Caco-2 (cell line): ENCODE data around the gene ZNF518B. TPM values are rescaled to one million over a fixed set of nuclear protein-coding genes. Genes with fewer than 3 reads are reported as not detected.

Source experiments
- BruUV-seq: library from RNA; stranded (reverse); fragments of 400-500 nt; replicated peaks from 2 replicates; lab custom pipeline; 2021; lab: Mats Ljungman, UMichigan
- CTCF ChIA-PET: fragments of 300-600 bp; sonication (Branson Sonifier 250); formaldehyde crosslinking; loops from one replicate; lab custom pipeline; 2022; ENCODE audit warnings: antibody characterized with exemption; lab: Charles Lee
- POLR2A ChIA-PET: fragments of 300-600 bp; sonication (Branson Sonifier 250); formaldehyde crosslinking; loops from one replicate; lab custom pipeline; 2022; ENCODE audit warnings: antibody characterized with exemption; lab: Charles Lee
- DNase-seq, 2 experiments: peaks; one replicate each; pipeline versions ENCODE4 v3.0.0 to v3.0.0-alpha.2; 2020 to 2022
- H3K27me3 ChIP-seq: replicated peaks from 2 replicates; pipeline ENCODE4 v1.6.0; 2011; ENCODE audit warnings: low read length; ENCODE audit not compliant: control insufficient read depth, insufficient read depth
- H3K36me3 ChIP-seq: 2 replicates; pipeline ENCODE4 v1.5.1; 2011; ENCODE audit warnings: low read length; ENCODE audit not compliant: control insufficient read depth, insufficient read depth
- H3K4me1 ChIP-seq: fragments of 250-450 bp; sonication (Bioruptor Pico); 2 replicates; pipeline ENCODE4 v1.5.1; 2020; ENCODE audit warnings: mild to moderate bottlenecking
- H3K4me3 ChIP-seq: 2 replicates; pipeline ENCODE4 v1.5.1; 2011; ENCODE audit warnings: low read depth, mild to moderate bottlenecking, control low read depth, low read length
- H3K9me3 ChIP-seq: fragments of 250-450 bp; sonication (Bioruptor Pico); 2 replicates; pipeline ENCODE4 v1.5.1; 2020; ENCODE audit warnings: mild to moderate bottlenecking, moderate library complexity
- H3K27ac Mint-ChIP-seq: one replicate; pipeline ENCODE4 v1.8.0; 2022; ENCODE audit warnings: mixed read lengths; ENCODE audit not compliant: unreplicated experiment
- H3K27me3 Mint-ChIP-seq: one replicate; pipeline ENCODE4 v1.8.0; 2022; ENCODE audit warnings: mixed read lengths; ENCODE audit not compliant: insufficient read depth, unreplicated experiment
- H3K36me3 Mint-ChIP-seq: one replicate; pipeline ENCODE4 v1.8.0; 2022; ENCODE audit warnings: mild to moderate bottlenecking, mixed read lengths; ENCODE audit not compliant: insufficient read depth, unreplicated experiment
- H3K4me1 Mint-ChIP-seq: one replicate; pipeline ENCODE4 v1.8.0; 2022; ENCODE audit warnings: low read depth, mixed read lengths; ENCODE audit not compliant: unreplicated experiment
- H3K4me3 Mint-ChIP-seq: one replicate; pipeline ENCODE4 v1.8.0; 2022; ENCODE audit warnings: mild to moderate bottlenecking, moderate library complexity, mixed read lengths; ENCODE audit not compliant: unreplicated experiment
- H3K9me3 Mint-ChIP-seq: one replicate; pipeline ENCODE4 v1.8.0; 2022; ENCODE audit warnings: mixed read lengths; ENCODE audit not compliant: unreplicated experiment
- CTCF ChIP-seq, 2 experiments: fragments of 200-600 bp in 1 of 2; IDR thresholded peaks; 1 replicate in 1 of 2; 2 replicates in 1 of 2; pipeline versions ENCODE4 v1.5.1 to v1.8.0; 2011 to 2022; ENCODE audit warnings: antibody characterized with exemption in 1 of 2, control low read depth in 1 of 2, inconsistent platforms in 1 of 2, low read depth in 1 of 2, low read length in 1 of 2, mild to moderate bottlenecking in 1 of 2, moderate library complexity in 1 of 2; ENCODE audit not compliant: insufficient read depth in 1 of 2, severe bottlenecking in 1 of 2, unreplicated experiment in 1 of 2
- intact Hi-C: fragments of 100-400 bp; cut with micrococcal nuclease; formaldehyde crosslinking; loops from one replicate; pipeline ENCODE4 v1.10.0; 2022; ENCODE audit not compliant: unreplicated experiment
- total RNA-seq: library from RNA; stranded (reverse); gene quantifications from 2 replicates; pipeline ENCODE4 v1.2.3, GENCODE V29; 2022

Gene ZNF518B
- total RNA-seq, 1 experiment from 2014 or later: not detected

GRCh38 chr4:10417740-10418139 is 39.5 kb downstream of the ZNF518B start:
- no peaks in the 10 kb centered on the region for H3K27me3 ChIP-seq
- no peaks in the 10 kb centered on the region for H3K4me1 ChIP-seq
- no peak for TF ChIP-seq CTCF (IDR thresholded peaks at IDR 0.05; ENCODE audit: insufficient read depth in 1 of 2, low read depth in 1 of 2, low read length in 1 of 2, severe bottlenecking in 1 of 2, unreplicated experiment in 1 of 2)
- Mint-ChIP-seq H3K27me3 (no peaks in the 10 kb centered on the region), H3K9me3 (peaks cover 10% of the 10 kb centered on the region), H3K4me3 (no peak overlapping the region), H3K27ac (no peak overlapping the region), H3K4me1 (no peaks in the 10 kb centered on the region), H3K36me3 (peaks cover 5% of the 10 kb centered on the region)
- no TSS peak for BruUV-seq
- DNase-seq: no peak
- intact Hi-C loops: no loop called here
- no peaks in the 10 kb centered on the region for H3K9me3 ChIP-seq
- CTCF ChIA-PET: no interaction called here
- POLR2A ChIA-PET: no interaction called here
- H3K4me3 ChIP-seq: no peak overlapping the region
- H3K36me3 ChIP-seq: no peaks in the 10 kb centered on the region

GRCh38 chr4:10416441-10416840 is 40.8 kb downstream of the ZNF518B start:
- POLR2A ChIA-PET: no interaction called here
- H3K9me3 ChIP-seq: no peaks in the 10 kb centered on the region
- H3K27ac Mint-ChIP-seq: no peak overlapping the region
- DNase-seq: no peak
- H3K4me3 Mint-ChIP-seq: no peak overlapping the region
- no peaks in the 10 kb centered on the region for H3K4me1 Mint-ChIP-seq
- H3K27me3 ChIP-seq: no peaks in the 10 kb centered on the region
- no TSS peak for BruUV-seq
- no peaks in the 10 kb centered on the region for H3K4me1 ChIP-seq
- H3K36me3 Mint-ChIP-seq: no peaks in the 10 kb centered on the region
- H3K27me3 Mint-ChIP-seq: no peaks in the 10 kb centered on the region
- no peak for TF ChIP-seq CTCF (IDR thresholded peaks at IDR 0.05; ENCODE audit: insufficient read depth in 1 of 2, low read depth in 1 of 2, low read length in 1 of 2, severe bottlenecking in 1 of 2, unreplicated experiment in 1 of 2)
- no peaks in the 10 kb centered on the region for H3K36me3 ChIP-seq
- intact Hi-C loops: no loop called here
- CTCF ChIA-PET: no interaction called here
- H3K4me3 ChIP-seq: no peak overlapping the region
- peaks cover 10% of the 10 kb centered on the region for H3K9me3 Mint-ChIP-seq

GRCh38 chr4:10413177-10413576 is 44.0 kb downstream of the ZNF518B start:
- no TSS peak for BruUV-seq
- no peak overlapping the region for H3K4me3 Mint-ChIP-seq
- H3K27me3 Mint-ChIP-seq: no peaks in the 10 kb centered on the region
- no peak overlapping the region for H3K27ac Mint-ChIP-seq
- no peaks in the 10 kb centered on the region for H3K4me1 Mint-ChIP-seq
- H3K36me3 Mint-ChIP-seq: no peaks in the 10 kb centered on the region
- H3K4me1 ChIP-seq: no peaks in the 10 kb centered on the region
- H3K9me3 ChIP-seq: no peaks in the 10 kb centered on the region
- no peaks in the 10 kb centered on the region for H3K36me3 ChIP-seq
- ChIA-PET POLR2A (no interaction called here), CTCF (no interaction called here)
- no peaks in the 10 kb centered on the region for H3K27me3 ChIP-seq
- no peak overlapping the region for H3K4me3 ChIP-seq
- no peak for TF ChIP-seq CTCF (IDR thresholded peaks at IDR 0.05; ENCODE audit: insufficient read depth in 1 of 2, low read depth in 1 of 2, low read length in 1 of 2, severe bottlenecking in 1 of 2, unreplicated experiment in 1 of 2)
- intact Hi-C loops: no loop called here
- DNase-seq: no peak
- no peaks in the 10 kb centered on the region for H3K9me3 Mint-ChIP-seq
